Fibroblast of upper back skin (primary cell): ENCODE results near the gene CCHCR1.
A peak's percentile ranks its signal among the peaks of the same experiment; 100 is the strongest.
"Not testable (repeated sequence)": the region's sequence is repeated elsewhere in the genome, so short reads cannot be mapped to it uniquely, and the experiment has no call there.

Experiments
- DNase-seq: peaks from one replicate; pipeline ENCODE4 v3.0.0-alpha.2; 2013

Gene CCHCR1

DNA sequence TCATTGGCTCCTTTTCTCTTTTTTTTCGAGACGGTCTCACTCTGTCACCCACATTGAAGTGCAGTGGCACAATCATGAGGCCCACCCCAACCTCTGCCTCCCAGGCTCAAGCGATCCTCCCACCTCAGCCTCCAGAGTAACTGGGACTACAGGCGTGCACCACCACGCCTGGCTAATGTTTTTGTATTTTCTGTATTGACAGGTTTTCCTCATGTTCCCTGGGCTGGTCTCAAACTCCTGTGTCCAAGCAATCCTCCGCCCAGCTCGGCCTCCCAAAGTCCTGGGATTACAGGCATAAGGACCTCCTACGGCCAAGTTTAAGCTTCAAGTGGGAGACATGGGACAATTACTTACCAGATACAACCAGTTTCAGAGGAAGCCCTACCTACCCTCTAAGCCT lies 22.3 kb upstream of the CCHCR1 start:
- DNase-seq, result no peak

DNA sequence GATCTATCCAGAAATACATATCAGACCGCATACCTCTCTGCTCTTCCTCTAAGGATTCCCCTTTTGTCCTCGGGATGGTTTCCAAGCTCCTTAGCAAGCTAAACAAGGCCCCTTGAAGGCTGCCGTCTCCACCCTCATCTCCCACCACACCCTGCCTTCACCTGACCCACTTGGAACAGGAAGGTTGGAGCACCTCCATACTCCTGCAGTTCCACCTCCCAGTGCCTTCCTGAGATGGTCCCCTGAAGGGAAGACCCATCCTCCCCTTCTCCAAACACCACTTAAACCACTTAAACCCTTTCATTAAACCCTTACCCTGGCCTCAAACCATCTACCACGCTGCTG lies 21.4 kb upstream of the CCHCR1 start:
- no peak for DNase-seq

DNA sequence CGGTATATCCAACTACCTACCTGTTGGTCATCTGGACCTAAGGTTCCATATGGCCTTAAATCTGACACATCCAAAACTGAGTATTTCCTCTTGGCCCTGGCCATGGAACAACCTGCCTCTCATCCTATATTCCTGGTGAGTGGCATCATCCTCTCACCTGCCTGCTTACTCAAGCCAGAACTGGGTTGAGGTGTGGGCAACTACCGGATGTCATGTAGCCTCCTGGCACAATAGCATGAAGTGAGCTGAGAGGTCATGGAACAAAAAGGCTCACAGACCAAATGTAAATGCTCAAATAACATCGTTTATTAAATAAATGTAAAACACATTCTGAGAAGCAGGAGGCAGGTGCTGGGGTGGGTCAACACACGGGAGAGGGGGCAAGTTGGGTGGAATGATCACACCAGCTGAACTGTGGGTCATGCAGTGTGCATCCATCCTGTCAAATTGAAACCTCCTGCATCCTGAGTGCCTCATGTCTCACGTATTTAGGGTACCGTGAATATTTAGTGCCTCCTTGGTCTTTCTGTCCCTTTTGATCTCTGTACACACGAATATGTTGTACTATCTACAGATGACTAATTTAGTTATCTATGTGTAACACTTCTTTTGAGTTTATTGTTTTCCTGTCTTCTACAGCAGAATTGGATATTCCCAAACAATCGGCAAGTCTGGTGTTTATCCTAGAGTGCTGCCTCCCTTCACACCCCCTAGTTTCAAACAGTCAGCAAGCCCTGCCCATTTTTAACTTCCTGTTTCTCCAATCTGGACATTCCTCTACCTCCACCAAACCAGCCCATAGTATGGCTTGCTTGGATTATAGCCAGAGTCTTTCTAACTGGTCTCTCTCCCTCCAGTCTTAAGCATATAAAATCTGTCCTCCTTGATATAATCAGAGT lies 20.8 kb upstream of the CCHCR1 start:
- DNase-seq, result peak; percentile 30

DNA sequence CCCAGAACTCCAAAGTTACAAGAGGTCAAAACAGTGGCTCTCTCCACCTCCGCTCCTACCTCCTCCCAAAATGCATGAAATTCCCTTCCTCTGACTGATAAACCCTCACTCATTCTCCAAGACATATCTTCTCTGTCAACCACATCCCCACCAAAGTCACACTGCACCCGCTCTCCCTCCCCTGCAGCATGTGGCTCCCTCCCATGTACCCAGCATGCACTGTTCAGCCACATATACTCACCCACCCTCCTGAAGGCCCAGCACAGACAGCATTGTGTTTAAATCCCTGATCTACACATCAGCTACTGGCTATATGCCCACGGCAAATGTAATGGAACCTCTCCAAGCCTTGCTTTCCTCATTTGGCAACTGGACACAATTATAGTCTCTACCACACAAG lies 18.4 kb upstream of the CCHCR1 start:
- peak; percentile 88 for DNase-seq

DNA sequence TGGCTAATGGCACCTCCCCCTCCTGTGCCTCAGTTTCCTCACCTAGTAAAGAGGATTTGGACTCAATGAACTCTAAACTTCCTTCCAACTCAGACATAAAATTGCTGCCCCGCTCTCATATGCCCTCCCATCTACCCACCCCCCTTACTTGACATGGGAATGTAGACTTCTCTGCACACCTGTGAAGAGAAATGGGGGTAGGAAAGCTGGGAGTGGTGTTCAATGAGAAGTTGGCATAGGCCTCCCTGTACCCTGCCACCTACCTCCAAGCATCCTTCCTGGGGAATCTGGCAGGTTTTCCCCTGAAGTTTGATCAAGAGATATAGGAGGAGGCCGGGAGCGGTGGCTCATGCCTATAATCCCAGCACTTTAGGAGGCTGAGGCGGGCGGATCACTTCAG lies 16.8 kb upstream of the CCHCR1 start:
- DNase-seq, result no peak

DNA sequence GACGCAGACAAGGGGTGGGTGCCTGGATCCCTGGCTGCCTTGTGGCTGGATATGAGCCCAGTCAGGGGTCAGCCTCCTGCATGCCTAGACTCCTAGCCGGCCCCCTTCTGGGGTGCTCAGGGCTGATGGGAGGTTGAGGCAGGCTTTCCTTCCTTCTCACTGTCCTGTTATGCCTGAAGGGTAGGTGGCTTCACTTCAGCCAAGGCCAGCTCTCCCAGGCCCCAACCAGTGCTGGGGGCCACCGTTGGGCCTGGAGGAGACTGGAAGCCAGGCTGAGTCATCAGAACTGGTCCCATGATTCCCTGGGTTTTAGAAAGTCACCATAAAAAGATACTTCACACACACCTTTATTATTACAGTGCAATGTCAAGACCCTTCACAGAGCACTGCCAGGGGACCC lies 15.8 kb upstream of the CCHCR1 start:
- DNase-seq, result no peak

DNA sequence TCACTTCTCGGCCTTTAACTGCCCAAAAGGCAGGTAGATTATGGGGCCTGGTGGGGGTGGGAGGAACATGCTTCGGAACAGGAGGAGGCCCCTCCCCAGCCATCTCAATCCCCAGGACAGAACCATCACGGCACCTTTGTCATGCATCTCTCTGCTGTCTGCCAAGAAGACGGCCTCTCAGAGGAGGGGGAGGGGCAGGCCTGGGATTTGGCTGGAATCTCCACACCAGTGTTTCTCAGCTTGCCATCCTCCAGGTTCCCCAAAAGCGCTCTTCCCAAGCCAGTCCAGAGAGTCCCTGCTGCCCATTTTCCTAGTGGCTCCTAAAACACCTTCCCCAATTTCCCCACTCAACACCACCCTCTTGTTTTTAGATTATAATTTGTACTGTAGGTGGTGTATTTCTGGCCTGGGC lies 15.4 kb upstream of the CCHCR1 start:
- DNase-seq, result no peak

DNA sequence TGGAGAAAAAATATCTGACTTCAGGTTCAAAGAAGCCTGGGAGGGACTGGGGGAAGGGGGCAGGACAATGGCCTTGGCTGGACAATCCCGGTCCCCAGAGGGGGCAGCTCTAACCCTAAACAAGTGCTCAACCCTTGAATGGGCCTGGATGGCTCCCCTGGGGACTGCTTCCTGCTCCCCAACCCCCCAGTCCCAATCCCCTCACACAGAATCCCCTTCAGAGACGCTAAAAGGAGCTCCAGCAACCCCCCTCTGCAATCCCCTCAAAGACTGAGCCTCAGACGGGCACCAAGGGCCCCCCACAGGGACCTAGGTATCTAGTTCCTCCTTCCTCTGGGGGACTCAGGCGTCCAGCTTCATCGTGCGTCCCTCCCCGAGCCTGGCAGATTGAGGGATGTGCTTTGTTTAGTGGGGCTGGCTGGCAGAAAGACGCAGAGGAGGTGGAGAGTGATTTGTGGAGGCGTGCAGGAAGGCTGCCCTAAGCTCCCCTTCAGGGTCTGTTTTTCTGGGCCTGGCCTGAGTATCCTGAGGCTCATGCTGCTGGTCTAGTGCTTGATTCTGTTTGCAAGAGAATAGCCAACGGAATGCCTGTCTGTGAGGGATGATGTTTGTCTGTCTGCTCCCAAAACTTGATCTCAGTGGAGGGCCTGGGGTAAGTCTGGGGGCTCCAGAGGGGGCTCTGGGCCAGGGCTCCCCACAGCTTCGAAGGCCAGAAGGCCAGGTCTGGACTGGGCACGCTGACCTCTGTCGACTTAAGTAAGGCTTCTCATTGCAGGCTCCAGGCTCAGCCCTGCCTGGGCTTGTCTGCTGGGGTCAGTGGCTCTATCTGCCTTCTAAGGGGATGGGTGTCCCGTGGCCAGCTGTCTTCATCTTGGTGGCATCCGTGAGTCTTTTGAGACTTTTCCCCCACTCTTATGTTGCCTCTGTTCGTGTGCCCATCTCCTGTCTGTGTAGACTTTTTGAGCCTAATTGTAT lies 14.6 kb upstream of the CCHCR1 start:
- no peak for DNase-seq

DNA sequence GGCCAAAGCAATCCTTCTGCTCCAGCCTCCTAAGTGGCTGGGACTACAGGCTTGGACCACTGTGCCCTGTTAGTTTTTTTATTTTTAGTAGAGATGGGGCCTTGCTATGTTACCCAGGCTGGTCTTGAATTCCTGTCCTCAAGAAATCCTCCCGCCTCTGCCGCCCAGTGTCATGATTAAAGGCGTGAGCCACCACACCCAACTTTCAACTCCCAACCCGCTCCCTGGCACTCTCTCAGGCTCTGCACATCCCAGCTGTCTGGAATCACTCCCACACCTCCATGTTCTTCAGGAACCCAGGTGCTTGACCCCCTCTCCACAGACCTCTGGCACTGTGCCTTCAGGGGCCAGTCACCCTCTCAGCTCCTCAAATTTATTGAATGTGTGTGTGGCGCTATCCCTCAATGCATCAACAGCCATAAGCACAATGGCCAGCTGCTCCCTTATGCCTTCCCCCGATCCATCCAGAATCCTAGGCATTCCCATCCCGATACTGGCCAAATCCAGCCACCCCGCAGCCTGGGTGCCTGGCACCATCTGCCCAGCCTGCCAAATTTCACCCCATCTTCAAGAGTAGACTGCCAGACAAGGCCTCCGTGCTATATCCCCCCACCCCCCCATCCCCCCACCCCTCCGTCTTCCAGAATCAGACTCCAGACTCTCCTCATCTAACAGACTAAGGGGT lies 13.5 kb upstream of the CCHCR1 start:
- DNase-seq, result no peak

DNA sequence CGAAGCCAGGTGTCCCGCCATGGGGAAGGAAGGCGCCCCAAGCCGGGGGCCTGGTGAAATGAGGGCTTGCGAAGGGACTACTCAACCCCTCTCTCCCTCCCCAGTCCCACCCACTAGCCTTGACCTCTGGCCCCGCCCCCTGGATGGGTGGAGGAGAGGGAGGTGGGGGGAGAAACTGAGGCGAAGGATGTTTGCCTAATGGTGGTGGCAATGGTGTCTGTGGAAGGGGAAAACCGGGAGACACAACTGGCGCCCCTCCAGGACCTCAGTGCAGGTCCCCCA lies 12.9 kb upstream of the CCHCR1 start, which contains the start of gene POU5F1:
TSS of gene POU5F1 (minus strand) at position 83 of the 282 bp plus-strand sequence. CDS start at position 21, 62 bp downstream.
- no peak for DNase-seq

DNA sequence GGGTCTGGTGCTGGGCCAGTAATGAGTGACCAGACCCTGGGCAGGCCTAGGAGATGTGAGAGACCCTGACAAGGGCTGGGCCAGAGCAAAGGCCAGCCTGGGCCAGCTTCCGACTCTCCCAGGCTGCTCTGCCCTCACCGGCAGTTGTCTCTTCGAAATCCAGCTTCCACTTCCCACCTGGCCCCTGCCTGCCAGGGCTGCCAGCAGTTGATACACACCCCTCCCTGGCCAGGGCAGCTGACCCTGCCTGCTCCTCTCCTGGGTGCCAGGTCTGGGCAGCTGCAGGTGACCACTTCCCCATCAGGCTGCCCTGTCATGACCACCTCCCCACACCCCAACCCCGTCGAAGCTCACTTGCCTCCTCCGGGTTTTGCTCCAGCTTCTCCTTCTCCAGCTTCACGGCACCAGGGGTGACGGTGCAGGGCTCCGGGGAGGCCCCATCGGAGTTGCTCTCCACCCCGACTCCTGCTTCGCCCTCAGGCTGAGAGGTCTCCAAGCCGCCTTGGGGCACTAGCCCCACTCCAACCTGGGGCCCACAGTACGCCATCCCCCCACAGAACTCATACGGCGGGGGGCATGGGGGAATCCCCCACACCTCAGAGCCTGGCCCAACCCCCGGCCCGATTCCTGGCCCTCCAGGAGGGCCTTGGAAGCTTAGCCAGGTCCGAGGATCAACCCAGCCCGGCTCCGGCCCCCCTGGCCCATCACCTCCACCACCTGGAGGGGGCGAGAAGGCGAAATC lies 12.4 kb upstream of the CCHCR1 start:
- not testable (repeated sequence) for DNase-seq

DNA sequence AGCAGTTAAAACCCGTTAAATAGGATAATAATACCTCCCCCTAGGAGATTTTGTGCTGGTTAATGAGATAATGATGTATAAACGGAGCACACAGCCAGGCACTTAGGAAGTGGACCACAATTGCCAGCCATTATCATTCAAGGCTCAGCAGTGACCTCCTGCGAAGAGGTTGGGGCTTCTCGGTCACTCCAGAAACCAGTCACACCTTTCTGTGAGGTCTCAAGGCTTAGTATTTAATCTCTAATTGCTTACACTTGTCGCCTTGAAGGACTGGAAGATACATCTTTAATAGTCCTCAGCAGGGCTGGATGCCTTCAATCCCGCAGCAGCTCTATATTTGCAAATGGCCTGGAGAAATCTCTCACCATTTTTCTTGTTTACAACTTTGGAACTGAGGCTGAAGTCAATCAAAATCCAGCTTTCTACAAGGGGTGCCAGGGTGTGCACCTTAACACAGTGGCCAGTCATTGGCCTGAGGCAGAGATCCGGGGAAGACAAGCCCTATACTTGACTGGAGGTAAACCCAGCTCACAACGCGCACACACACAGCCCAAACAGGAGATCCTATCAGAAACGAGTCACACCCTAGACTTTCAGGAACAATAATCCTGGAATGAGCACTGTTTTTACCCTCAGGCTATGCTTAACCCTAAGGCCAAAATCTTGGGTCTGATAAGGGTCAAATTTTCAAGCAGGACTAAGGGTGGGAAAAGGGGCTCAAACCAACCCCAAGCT lies 11.7 kb upstream of the CCHCR1 start:
- no peak for DNase-seq

DNA sequence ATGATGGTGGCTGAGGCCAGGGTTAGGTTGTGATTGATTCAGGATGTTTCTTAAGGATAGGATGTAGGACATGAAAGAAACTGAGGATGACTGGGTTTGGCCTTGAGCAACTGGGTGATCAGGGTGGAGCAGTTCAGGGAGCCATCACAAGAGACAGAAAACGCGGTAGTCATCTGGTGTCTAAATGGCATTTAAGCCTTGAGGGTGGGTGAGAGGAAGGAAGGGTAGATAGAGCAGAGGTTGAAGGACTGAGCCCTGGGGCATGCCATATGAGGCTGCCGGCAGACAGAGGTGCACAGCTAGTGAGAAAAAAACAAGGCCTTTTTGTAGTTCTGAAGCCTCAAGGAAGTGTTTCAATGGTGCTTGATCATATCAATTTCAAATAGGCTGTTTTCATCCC lies 11.0 kb upstream of the CCHCR1 start:
- no peak for DNase-seq

DNA sequence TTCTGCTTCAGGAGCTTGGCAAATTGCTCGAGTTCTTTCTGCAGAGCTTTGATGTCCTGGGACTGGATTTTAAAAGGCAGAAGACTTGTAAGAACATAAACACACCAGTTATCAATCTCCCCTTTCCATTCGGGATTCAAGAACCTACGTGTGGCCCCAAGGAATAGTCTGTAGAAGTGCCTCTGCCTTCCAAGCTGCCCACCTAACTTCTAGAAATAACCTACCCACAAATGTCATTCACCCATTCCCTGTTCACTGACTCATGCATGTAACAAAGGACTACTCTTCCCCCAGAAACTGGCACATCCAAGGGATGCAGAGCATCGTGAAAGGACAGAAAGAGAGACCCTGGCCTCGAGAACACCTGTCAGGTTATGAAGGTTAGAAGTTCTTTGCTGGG lies 8.4 kb upstream of the CCHCR1 start:
- no peak for DNase-seq

DNA sequence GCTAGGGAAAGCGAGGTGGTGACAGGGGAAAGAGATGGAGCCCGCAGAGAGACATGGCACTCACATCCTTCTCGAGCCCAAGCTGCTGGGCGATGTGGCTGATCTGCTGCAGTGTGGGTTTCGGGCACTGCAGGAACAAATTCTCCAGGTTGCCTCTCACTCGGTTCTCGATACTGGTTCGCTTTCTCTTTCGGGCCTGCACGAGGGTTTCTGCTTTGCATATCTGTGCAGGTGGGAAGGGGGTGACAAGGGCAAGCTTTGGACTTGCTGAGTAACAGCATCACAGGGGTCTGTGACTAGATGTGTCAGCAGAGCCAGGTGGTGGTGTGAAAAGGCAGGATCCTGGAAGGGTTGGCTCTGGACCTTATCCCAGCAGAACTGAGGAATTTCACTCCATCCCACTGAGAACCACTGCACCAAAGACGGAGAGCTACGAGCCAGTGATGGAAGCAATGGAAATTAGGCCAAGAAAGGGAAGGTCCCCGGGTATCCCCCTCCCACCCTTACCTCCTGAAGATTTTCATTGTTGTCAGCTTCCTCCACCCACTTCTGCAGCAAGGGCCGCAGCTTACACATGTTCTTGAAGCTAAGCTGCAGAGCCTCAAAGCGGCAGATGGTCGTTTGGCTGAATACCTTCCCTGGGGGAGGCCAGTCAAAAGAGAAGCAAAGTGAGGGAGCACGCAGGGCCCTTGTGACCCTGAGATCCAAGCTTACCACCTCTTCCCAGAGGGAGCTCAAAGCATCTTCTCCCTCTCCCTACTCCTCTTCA lies 7.6 kb upstream of the CCHCR1 start:
- DNase-seq, result not testable (repeated sequence)

DNA sequence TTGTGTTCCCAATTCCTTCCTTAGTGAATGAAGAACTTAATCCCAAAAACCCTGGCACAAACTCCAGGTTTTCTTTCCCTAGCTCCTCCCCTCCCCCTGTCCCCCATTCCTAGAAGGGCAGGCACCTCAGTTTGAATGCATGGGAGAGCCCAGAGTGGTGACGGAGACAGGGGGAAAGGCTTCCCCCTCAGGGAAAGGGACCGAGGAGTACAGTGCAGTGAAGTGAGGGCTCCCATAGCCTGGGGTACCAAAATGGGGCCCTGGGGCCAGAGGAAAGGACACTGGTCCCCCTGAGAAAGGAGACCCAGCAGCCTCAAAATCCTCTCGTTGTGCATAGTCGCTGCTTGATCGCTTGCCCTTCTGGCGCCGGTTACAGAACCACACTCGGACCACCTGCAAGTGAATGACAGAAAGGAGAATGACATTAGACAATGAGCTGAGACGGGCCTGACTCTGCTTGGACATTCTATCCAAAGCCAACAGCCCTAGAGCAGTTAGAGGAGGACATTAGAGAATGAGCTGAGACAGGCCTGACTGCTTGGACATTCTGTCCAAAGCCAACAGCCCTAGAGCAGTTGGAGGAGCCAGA lies 7.0 kb upstream of the CCHCR1 start:
- not testable (repeated sequence) for DNase-seq

DNA sequence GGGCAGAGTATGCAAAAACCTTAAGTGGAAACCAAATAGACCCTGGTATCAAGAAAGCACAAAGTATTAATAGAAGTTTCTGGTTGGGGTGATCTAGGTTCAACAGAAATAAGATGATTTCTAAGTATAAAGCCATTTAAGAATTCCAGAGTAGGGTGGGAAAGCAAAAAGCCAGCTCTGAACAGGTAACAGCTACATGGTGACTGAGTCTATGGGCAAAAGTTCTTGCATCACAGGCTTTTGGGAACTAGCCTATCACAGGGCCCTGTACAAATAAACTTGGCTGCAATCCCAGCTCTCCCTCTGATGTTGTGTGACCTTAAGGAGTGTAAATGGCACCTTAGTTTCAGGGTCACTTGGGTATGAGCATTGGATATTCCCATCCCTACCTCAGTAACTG lies 6.3 kb upstream of the CCHCR1 start:
- DNase-seq, result no peak

DNA sequence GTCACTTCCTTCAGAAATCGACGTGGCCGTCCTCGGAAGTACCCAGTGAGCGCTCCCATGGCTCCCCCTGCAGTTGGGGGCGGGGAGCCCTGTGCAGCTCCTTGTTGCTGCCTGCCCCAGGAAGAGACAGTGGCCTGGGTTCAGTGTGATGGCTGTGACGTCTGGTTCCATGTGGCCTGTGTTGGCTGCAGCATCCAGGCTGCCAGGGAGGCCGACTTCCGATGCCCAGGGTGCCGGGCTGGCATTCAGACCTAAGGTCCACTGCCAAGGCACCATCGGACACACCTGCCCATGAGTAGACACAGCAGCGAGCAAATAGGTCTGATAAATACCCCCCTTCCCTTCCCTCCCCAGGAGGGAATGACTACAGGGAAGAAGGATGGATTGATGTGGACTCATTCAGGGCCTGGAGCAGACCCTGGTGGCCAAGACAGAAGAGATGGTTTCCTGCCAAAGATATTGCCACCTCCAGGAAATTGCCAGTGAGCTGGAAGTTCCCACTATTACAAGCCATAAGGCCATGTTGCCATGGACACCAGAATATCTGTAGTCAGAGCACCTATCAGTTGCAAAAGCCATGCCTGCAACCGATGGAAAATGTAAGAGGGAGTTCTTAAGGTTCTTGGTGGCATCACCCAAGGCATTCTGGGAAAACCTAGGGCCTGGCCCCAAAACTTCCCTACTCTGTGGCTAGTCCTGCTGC lies 5.0 kb upstream of the CCHCR1 start:
- DNase-seq, result no peak

DNA sequence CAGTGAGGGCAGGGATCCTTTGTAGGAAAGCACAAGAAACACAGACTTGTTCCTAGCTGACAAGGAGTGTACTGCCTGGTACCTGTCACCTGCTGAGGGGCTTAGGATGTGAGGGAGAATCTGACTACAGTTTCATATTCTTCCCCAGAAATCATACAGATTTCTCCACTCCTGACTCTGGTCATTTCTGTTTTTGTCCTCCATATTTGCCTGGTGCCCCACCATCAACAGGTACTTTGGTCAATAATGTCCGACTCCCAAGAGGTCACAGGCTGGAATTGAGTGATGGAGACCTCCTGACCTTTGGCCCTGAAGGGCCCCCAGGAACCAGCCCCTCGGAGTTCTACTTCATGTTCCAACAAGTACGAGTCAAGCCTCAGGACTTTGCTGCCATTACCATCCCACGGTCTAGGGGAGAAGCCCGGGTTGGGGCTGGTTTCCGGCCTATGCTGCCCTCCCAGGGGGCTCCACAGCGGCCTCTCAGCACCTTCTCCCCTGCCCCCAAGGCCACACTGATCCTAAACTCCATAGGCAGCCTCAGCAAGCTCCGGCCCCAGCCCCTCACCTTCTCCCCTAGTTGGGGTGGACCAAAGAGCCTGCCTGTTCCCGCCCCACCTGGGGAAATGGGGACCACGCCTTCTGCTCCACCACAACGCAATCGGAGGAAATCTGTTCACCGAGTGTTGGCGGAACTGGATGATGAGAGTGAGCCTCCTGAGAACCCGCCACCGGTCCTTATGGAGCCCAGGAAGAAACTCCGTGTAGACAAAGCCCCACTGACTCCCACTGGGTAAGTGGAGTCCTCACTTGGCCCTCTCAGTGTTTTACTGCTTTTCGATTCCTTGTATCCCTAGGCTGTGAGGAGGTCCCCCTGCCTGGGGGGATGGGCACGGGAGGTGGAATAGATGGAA lies 3.9 kb upstream of the CCHCR1 start:
- DNase-seq, result no peak
